Measurements from ENCODE around the gene GRAP. TPM values are rescaled to one million over a fixed set of nuclear protein-coding genes. Genes with fewer than 3 reads are reported as not detected.
"Not testable (repeated sequence)": the region's sequence is repeated elsewhere in the genome, so short reads cannot be mapped to it uniquely, and the experiment has no call there.

Gene GRAP
- total RNA-seq, 1 experiment from 2014 or later, result 0.66 TPM

GRCh38 chr17:19062009-19062717 lies 15.4 kb upstream of the GRAP start:
- not testable (repeated sequence) for H3K36me3 ChIP-seq (replicated peaks; ENCODE audit: control insufficient read depth, insufficient read depth, low read length); H3K4me3 ChIP-seq (ENCODE audit: insufficient read depth, low read depth, low read length); DNase-seq; H3K27me3 ChIP-seq (ENCODE audit: control insufficient read depth, insufficient read depth, low read length)

GRCh38 chr17:19055447-19055846 lies 8.7 kb upstream of the GRAP start:
- not testable (repeated sequence) for H3K27me3 ChIP-seq (ENCODE audit: control insufficient read depth, insufficient read depth, low read length); DNase-seq; H3K36me3 ChIP-seq (replicated peaks; ENCODE audit: control insufficient read depth, insufficient read depth, low read length); H3K4me3 ChIP-seq (ENCODE audit: insufficient read depth, low read depth, low read length)

GRCh38 chr17:19048826-19049225 lies 2.1 kb upstream of the GRAP start:
- not testable (repeated sequence) for H3K27me3 ChIP-seq (ENCODE audit: control insufficient read depth, insufficient read depth, low read length); H3K36me3 ChIP-seq (replicated peaks; ENCODE audit: control insufficient read depth, insufficient read depth, low read length); DNase-seq; H3K4me3 ChIP-seq (ENCODE audit: insufficient read depth, low read depth, low read length)

- H3K36me3 ChIP-seq (replicated peaks; ENCODE audit: control insufficient read depth, insufficient read depth, low read length); H3K27me3 ChIP-seq (ENCODE audit: control insufficient read depth, insufficient read depth, low read length); DNase-seq; H3K4me3 ChIP-seq (ENCODE audit: insufficient read depth, low read depth, low read length): not testable (repeated sequence)
Measured at GRCh38 chr17:19047510-19047909, 753 bp upstream of the GRAP start.

DNA sequence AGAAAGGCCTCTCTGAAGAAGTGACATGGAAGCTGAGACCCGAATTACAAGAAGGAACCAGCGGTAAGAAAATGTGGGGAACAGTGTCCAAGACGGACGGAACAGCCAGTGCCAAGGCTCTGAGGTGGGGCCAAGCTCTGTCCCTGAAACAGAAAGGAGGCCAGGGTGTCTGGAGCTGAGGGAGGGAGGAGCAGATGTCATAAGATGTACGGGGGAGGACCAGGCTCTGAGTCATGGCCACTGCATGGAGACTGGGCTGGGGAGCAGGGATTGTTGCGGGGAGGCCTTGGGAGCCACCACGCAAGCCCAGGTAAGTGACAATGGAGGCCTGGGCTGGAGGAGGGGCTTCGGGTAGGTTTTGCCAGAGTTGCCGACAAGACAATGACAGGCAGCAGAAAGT lies 2.1 kb downstream of the GRAP start:
- not testable (repeated sequence) for H3K27me3 ChIP-seq (ENCODE audit: control insufficient read depth, insufficient read depth, low read length); DNase-seq; H3K4me3 ChIP-seq (ENCODE audit: insufficient read depth, low read depth, low read length)

DNA sequence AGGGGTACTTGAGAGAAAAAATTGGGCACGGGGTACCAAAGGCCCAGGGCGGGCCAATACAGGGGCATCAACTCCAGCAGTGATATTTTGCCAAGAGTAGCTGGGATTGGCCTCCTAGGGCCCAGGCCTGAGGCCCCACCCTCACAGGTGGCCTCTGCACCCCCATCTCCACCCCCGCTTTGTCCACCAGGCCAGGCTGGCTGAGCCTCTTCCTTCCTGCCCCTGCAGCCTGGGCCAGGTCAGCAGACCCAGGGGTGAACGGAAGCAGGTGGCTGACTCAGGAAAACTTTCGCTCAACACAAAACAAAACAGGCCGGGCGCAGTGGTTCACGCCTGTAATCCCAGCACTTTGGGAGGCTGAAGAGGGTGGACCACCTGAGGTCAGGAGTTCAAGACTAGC lies 3.7 kb downstream of the GRAP start:
- not testable (repeated sequence) for H3K4me3 ChIP-seq (ENCODE audit: insufficient read depth, low read depth, low read length); DNase-seq; H3K36me3 ChIP-seq (replicated peaks; ENCODE audit: control insufficient read depth, insufficient read depth, low read length); H3K27me3 ChIP-seq (ENCODE audit: control insufficient read depth, insufficient read depth, low read length)

More for the DNA sequence above, 2.1 kb downstream of the GRAP start:
- H3K36me3 ChIP-seq (replicated peaks; ENCODE audit: control insufficient read depth, insufficient read depth, low read length), result not testable (repeated sequence)

- not testable (repeated sequence) for H3K27me3 ChIP-seq (ENCODE audit: control insufficient read depth, insufficient read depth, low read length); H3K4me3 ChIP-seq (ENCODE audit: insufficient read depth, low read depth, low read length)
Measured at GRCh38 chr17:19042369-19042768, 4.4 kb downstream of the GRAP start.

GRCh38 chr17:19041871-19042270 lies 4.9 kb downstream of the GRAP start:
- not testable (repeated sequence) for H3K36me3 ChIP-seq (replicated peaks; ENCODE audit: control insufficient read depth, insufficient read depth, low read length); H3K27me3 ChIP-seq (ENCODE audit: control insufficient read depth, insufficient read depth, low read length); DNase-seq; H3K4me3 ChIP-seq (ENCODE audit: insufficient read depth, low read depth, low read length)

More at GRCh38 chr17:19042369-19042768, 4.4 kb downstream of the GRAP start:
- DNase-seq; H3K36me3 ChIP-seq (replicated peaks; ENCODE audit: control insufficient read depth, insufficient read depth, low read length): not testable (repeated sequence)

DNA sequence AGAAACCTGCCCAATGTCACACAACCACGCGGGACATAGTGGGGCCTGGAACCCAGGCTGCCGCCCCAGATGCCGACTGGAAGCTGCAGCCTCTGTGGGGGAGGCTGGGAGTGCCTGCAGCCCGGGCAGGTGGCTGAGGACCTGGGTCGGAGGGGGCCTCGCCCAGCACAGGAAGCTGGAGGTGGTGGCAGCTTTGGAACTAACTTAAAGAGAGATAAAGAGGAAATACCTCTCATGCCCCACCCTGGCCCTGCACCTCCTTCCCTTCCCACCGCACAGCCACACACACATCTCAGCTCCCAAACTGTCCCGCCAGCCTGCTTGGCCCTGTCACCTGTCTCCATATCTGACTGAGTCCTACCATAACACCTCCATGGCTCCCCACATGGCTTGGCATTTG lies 6.4 kb downstream of the GRAP start:
- H3K36me3 ChIP-seq (replicated peaks; ENCODE audit: control insufficient read depth, insufficient read depth, low read length); H3K27me3 ChIP-seq (ENCODE audit: control insufficient read depth, insufficient read depth, low read length); DNase-seq; H3K4me3 ChIP-seq (ENCODE audit: insufficient read depth, low read depth, low read length): not testable (repeated sequence)

DNA sequence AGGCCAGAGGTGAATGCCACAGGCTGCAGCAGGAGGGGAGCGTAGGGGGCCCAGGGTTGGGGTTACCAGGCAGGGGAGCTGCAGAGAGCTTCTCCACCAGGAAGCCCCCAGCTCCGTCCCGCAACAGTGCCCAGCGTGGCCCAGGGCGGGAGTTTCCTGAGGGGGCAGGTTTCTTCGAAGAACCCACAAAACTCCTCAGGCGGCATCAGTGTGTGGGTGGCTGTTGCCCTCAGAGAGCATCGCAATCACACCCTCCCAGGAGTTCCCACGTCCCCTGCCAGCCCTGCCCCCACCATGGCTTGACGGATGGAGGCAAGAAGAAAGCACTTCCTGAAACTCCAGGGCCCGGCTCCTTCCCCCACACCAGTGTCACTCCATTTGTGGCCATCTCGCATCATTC lies 8.0 kb downstream of the GRAP start:
- H3K4me3 ChIP-seq (ENCODE audit: insufficient read depth, low read depth, low read length); DNase-seq; H3K36me3 ChIP-seq (replicated peaks; ENCODE audit: control insufficient read depth, insufficient read depth, low read length); H3K27me3 ChIP-seq (ENCODE audit: control insufficient read depth, insufficient read depth, low read length): not testable (repeated sequence)

DNA sequence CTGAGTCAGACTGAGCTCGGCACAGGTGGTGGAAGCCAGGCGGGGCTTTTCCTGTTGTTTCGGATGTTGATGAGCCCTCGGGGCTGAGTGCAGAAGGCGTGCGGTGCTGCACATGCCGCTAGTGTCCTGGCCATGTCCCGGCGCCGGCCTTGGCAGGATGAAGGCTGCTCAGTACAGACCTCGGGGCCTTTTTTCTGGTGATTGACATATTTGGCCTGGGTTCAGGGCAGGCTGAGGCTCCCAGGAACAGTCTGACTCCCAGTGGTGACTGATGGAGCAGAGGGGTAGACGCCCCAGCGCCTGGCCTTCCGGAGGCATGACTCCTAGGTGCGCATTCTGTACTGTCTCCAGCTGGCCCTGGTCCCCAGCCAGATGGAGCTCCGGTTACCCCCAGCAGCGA lies 8.8 kb downstream of the GRAP start:
- not testable (repeated sequence) for H3K4me3 ChIP-seq (ENCODE audit: insufficient read depth, low read depth, low read length); H3K27me3 ChIP-seq (ENCODE audit: control insufficient read depth, insufficient read depth, low read length); H3K36me3 ChIP-seq (replicated peaks; ENCODE audit: control insufficient read depth, insufficient read depth, low read length); DNase-seq

DNA sequence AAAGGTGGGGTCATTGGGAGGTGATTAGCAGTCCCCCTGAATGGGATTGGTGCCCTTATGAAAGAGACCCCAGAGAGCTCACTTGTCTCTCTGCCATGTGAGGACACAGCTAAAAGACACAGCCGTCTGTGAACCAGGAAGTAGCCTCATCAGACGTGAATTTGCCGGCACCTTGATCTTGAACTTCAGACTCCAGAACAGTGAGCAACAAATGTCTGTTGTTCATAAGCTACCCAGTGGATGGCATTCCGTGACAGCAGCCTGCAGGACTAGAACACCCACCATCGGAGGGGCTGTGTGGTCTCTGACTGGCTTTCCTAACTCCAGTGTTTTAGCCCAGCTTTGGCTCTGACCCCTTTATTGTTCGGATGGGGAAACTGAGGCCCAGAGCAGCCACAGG lies 9.2 kb downstream of the GRAP start:
- not testable (repeated sequence) for H3K27me3 ChIP-seq (ENCODE audit: control insufficient read depth, insufficient read depth, low read length); H3K36me3 ChIP-seq (replicated peaks; ENCODE audit: control insufficient read depth, insufficient read depth, low read length); H3K4me3 ChIP-seq (ENCODE audit: insufficient read depth, low read depth, low read length); DNase-seq

- not testable (repeated sequence) for H3K36me3 ChIP-seq (replicated peaks; ENCODE audit: control insufficient read depth, insufficient read depth, low read length); H3K4me3 ChIP-seq (ENCODE audit: insufficient read depth, low read depth, low read length); H3K27me3 ChIP-seq (ENCODE audit: control insufficient read depth, insufficient read depth, low read length); DNase-seq
Measured at GRCh38 chr17:19036186-19036585, 10.6 kb downstream of the GRAP start.

DNA sequence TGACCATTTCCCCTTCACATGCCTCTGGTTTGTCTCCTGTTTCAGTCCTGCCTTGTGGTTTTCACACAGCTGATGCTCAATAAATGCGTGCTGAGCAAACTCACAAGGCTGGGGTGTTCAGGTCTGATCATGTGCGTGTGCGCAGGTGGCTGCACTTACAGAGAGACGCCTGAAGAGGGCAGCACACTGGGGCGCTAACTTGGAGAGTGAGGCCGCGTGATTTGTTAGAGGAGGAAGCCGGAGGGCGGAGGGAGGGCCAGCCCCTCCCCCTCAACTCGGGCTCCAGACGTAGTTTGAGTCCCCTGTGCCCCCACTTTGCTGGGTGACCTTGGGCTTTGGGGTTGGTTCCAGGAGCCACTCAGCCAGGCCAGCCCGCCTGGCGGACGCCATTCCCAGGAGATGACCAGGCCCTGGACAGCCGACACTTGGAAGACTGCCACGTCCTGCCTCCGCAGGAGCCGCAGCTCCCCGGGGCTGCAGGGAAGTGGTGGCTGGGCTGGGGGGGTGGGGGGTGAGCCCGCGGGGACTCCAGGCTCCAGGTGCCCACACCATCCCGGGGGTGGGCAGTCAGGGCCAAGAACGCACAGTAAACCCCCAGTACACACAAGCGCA lies 14.3 kb downstream of the GRAP start:
- H3K27me3 ChIP-seq (ENCODE audit: control insufficient read depth, insufficient read depth, low read length); H3K36me3 ChIP-seq (replicated peaks; ENCODE audit: control insufficient read depth, insufficient read depth, low read length); DNase-seq; H3K4me3 ChIP-seq (ENCODE audit: insufficient read depth, low read depth, low read length): not testable (repeated sequence)

DNA sequence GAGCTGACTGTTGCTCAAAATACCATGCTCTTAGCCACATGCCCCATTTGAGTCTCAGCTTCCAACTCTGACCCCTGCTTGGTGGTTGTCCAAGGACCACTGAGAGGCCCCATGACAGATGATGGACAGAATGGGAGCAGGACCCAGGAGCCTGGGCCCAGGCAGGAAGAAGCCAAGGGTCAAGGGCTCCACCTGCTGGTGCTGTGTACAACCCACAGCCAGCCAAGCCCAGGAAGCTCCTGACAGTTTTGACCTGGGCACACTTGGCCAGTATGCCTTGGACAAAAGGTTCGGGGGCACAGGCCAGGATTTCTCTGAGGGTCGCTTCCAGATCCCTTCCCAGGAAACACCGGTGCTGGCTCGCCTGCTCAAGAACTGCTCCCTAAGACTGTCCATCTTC lies 15.0 kb downstream of the GRAP start:
- H3K27me3 ChIP-seq (ENCODE audit: control insufficient read depth, insufficient read depth, low read length); H3K4me3 ChIP-seq (ENCODE audit: insufficient read depth, low read depth, low read length); H3K36me3 ChIP-seq (replicated peaks; ENCODE audit: control insufficient read depth, insufficient read depth, low read length); DNase-seq: not testable (repeated sequence)

All from H7 (cell line).